ENCODE data around the gene KLHDC1. TPM values are rescaled to one million over a fixed set of nuclear protein-coding genes. Genes with fewer than 3 reads are reported as not detected.
"Not testable (repeated sequence)": the region's sequence is repeated elsewhere in the genome, so short reads cannot be mapped to it uniquely, and the experiment has no call there.

KLHDC1 gene
- polyA plus RNA-seq, 1 donor (not counting 4 experiments of a cell fraction or from before 2014, with no cell fraction given): 0.50 TPM

DNA sequence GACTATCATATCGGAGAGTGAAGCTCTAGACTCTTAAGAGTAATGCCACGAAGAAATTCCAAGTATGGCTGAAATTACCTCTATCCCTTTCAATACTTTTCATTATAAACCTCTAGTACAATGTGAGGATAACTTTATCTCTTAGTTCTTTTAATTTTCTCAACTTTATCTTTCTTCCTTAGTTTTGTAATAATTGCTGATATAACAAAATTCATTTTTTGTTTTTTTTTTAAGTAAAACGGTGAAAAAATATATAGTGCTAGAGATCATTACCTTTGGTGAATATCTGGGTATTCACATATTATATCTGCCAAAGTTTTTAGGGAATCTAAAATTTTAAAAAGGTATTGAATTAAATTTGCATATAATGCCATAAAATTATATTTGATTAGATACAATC, 38.4 kb upstream of the KLHDC1 start:
- no peak overlapping the region for H3K27ac ChIP-seq (ENCODE audit: control insufficient read depth, insufficient read depth, low read length)
- no peaks in the 10 kb centered on the region for H3K9me3 ChIP-seq (ENCODE audit: control insufficient read depth, low read depth, low read length)
- no peaks in the 10 kb centered on the region for H3K27me3 ChIP-seq (ENCODE audit: control insufficient read depth, extremely low read depth, insufficient read depth, low read length)
- TF ChIP-seq EZH2 (IDR thresholded peaks at IDR 0.05; ENCODE audit: low read length): no peak
- TF ChIP-seq, protein P1, sequence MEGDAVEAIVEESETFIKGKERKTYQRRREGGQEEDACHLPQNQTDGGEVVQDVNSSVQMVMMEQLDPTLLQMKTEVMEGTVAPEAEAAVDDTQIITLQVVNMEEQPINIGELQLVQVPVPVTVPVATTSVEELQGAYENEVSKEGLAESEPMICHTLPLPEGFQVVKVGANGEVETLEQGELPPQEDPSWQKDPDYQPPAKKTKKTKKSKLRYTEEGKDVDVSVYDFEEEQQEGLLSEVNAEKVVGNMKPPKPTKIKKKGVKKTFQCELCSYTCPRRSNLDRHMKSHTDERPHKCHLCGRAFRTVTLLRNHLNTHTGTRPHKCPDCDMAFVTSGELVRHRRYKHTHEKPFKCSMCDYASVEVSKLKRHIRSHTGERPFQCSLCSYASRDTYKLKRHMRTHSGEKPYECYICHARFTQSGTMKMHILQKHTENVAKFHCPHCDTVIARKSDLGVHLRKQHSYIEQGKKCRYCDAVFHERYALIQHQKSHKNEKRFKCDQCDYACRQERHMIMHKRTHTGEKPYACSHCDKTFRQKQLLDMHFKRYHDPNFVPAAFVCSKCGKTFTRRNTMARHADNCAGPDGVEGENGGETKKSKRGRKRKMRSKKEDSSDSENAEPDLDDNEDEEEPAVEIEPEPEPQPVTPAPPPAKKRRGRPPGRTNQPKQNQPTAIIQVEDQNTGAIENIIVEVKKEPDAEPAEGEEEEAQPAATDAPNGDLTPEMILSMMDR (optimal IDR thresholded peaks at IDR 0.05 in 1 of 3, IDR thresholded peaks at IDR 0.05 in 1 of 3, conservative IDR thresholded peaks at IDR 0.05 in 1 of 3; ENCODE audit: extremely low read depth in 1 of 3, insufficient read depth in 2 of 3, low read length in 3 of 3): no peak
- peaks cover 0 to 1% of the 10 kb centered on the region in 2 experiments for H3K36me3 ChIP-seq (ENCODE audit: control insufficient read depth in 2 of 2, extremely low read depth in 1 of 2, insufficient read depth in 2 of 2, low read length in 2 of 2)
- FAIRE-seq (no peak), DNase-seq (ENCODE audit: low read depth, low spot score) (no peak)
- H3K4me2 ChIP-seq (ENCODE audit: control insufficient read depth, extremely low read depth, insufficient read depth, low read depth, low read length): no peak overlapping the region
- no peaks in the 10 kb centered on the region for H4K20me1 ChIP-seq (ENCODE audit: control insufficient read depth, extremely low read depth, insufficient read depth, low read length)
- no peaks in the 10 kb centered on the region for H3K79me2 ChIP-seq (ENCODE audit: control insufficient read depth, insufficient read depth, low read length)
- peaks cover under 1% of the 10 kb centered on the region for H3K4me1 ChIP-seq (ENCODE audit: control insufficient read depth, extremely low read depth, insufficient read depth, low read length)
- H2AFZ ChIP-seq (ENCODE audit: control insufficient read depth, low read length): no peak overlapping the region
- no peaks in the 10 kb centered on the region for H3K9me1 ChIP-seq (ENCODE audit: control insufficient read depth, extremely low read depth, insufficient read depth, low read length)
- no peak overlapping the region for H3K9ac ChIP-seq (ENCODE audit: control insufficient read depth, extremely low read depth, insufficient read depth, low read length)
- dilution Hi-C loops (cut with MboI; ENCODE audit: extremely low pct_ligation_motif_present, low sequenced_read_pairs): no loop called here
- no peak overlapping the region for H3K4me3 ChIP-seq (ENCODE audit: control insufficient read depth in 2 of 3, extremely low read depth in 1 of 3, insufficient read depth in 2 of 3, low read depth in 1 of 3, low read length in 3 of 3)

DNA sequence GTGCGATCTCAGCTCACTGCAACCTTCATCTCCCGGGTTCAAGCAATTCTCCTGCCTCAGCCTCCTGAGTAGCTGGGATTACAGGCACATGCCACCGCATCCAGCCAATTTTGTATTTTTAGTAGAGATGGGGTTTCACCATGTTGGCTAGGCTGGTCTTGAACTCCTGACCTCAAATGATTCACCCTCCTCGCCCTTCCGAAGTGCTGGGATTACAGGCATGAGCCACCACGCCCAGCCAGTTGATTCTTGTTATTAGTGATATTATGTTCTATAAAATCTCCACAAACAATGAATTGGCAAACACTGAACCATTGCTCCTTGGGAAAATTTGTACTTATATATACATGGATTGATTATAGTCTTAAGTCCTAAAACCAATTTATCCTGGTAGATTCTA, 35.4 kb upstream of the KLHDC1 start:
- H3K9me1 ChIP-seq (ENCODE audit: control insufficient read depth, extremely low read depth, insufficient read depth, low read length); H3K9ac ChIP-seq (ENCODE audit: control insufficient read depth, extremely low read depth, insufficient read depth, low read length); H3K9me3 ChIP-seq (ENCODE audit: control insufficient read depth, low read depth, low read length); H3K36me3 ChIP-seq (ENCODE audit: control insufficient read depth in 2 of 2, extremely low read depth in 1 of 2, insufficient read depth in 2 of 2, low read length in 2 of 2); H3K4me3 ChIP-seq (ENCODE audit: control insufficient read depth in 2 of 3, extremely low read depth in 1 of 3, insufficient read depth in 2 of 3, low read depth in 1 of 3, low read length in 3 of 3); H3K79me2 ChIP-seq (ENCODE audit: control insufficient read depth, insufficient read depth, low read length); dilution Hi-C loops (cut with MboI; ENCODE audit: extremely low pct_ligation_motif_present, low sequenced_read_pairs); H3K27ac ChIP-seq (ENCODE audit: control insufficient read depth, insufficient read depth, low read length); FAIRE-seq; H4K20me1 ChIP-seq (ENCODE audit: control insufficient read depth, extremely low read depth, insufficient read depth, low read length); DNase-seq (ENCODE audit: low read depth, low spot score); H2AFZ ChIP-seq (ENCODE audit: control insufficient read depth, low read length); H3K4me2 ChIP-seq (ENCODE audit: control insufficient read depth, extremely low read depth, insufficient read depth, low read depth, low read length); H3K27me3 ChIP-seq (ENCODE audit: control insufficient read depth, extremely low read depth, insufficient read depth, low read length); H3K4me1 ChIP-seq (ENCODE audit: control insufficient read depth, extremely low read depth, insufficient read depth, low read length): not testable (repeated sequence)

Data from keratinocyte (primary cell).